H1 (cell line): ENCODE results near the gene TM4SF1. TPM values are rescaled to one million over a fixed set of nuclear protein-coding genes. Genes with fewer than 3 reads are reported as not detected.

Source experiments
- CTCF ChIA-PET: fragments of 300-600 bp; sonication (Branson Sonifier 250); formaldehyde crosslinking; loops from one replicate; lab custom pipeline; 2021; ENCODE audit not compliant: partially characterized antibody; lab: Charles Lee
- POLR2A ChIA-PET: fragments of 300-600 bp; sonication (Branson Sonifier 250); formaldehyde crosslinking; loops from one replicate; lab custom pipeline; 2021; ENCODE audit warnings: inconsistent platforms; ENCODE audit not compliant: partially characterized antibody; lab: Charles Lee
- DNase-seq, 2 experiments: peaks; one replicate each; pipeline versions ENCODE4 v3.0.0 to v3.0.0-alpha.2; 2010 to 2022; ENCODE audit warnings: low spot score in 2 of 2, low read depth in 1 of 2, mixed read lengths in 1 of 2
- FAIRE-seq: peaks from 2 replicates; lab custom pipeline; 2011; peaks lifted over from hg19 to GRCh38; lab: Jason Lieb, UNC
- H2AFZ ChIP-seq: 2 replicates; pipeline ENCODE4 v1.8.1; 2012; ENCODE audit warnings: low read length, inconsistent platforms
- H2AK5ac ChIP-seq: 2 replicates; pipeline ENCODE4 v1.6.1; 2013; ENCODE audit warnings: low read depth, low read length
- H2BK120ac ChIP-seq: replicated peaks from 2 replicates; pipeline ENCODE3; 2013; ENCODE audit warnings: low read depth, low read length, inconsistent platforms
- H2BK12ac ChIP-seq: 2 replicates; pipeline ENCODE4 v1.6.1; 2013; ENCODE audit warnings: low read depth, low read length
- H2BK15ac ChIP-seq: 2 replicates; pipeline ENCODE4 v1.6.1; 2013; ENCODE audit warnings: low read length
- H2BK20ac ChIP-seq: 2 replicates; pipeline ENCODE4 v1.6.1; 2013; ENCODE audit warnings: low read length
- H2BK5ac ChIP-seq: 2 replicates; pipeline ENCODE4 v1.6.1; 2013; ENCODE audit warnings: low read depth, low read length
- H3K14ac ChIP-seq: 2 replicates; pipeline ENCODE4 v1.6.1; 2013; ENCODE audit warnings: inconsistent platforms; ENCODE audit not compliant: insufficient read length
- H3K18ac ChIP-seq: 2 replicates; pipeline ENCODE4 v1.6.1; 2013; ENCODE audit warnings: low read length; ENCODE audit errors: extremely low read depth
- H3K23ac ChIP-seq: 2 replicates; pipeline ENCODE4 v1.6.1; 2013; ENCODE audit warnings: inconsistent platforms; ENCODE audit not compliant: insufficient read length
- H3K23me2 ChIP-seq: 2 replicates; pipeline ENCODE4 v1.6.1; 2013; ENCODE audit warnings: low read depth, low read length
- H3K27ac ChIP-seq: 2 replicates; pipeline ENCODE4 v1.6.1; 2011; ENCODE audit warnings: low read depth, low read length, inconsistent platforms
- H3K27me3 ChIP-seq, 4 experiments: replicated peaks in 1 of 4; 1 replicate in 1 of 4; 2 replicates in 3 of 4; pipeline versions ENCODE4 v1.6.1 to v1.8.1; 2011 to 2013; ENCODE audit warnings: low read length in 3 of 4, mild to moderate bottlenecking in 3 of 4, inconsistent platforms in 2 of 4, mixed read lengths in 2 of 4, moderate library complexity in 1 of 4; ENCODE audit not compliant: control insufficient read depth in 3 of 4, insufficient read depth in 3 of 4; ENCODE audit errors: extremely low read depth in 1 of 4
- H3K36me3 ChIP-seq, 4 experiments: 2 replicates each; pipeline versions ENCODE4 v1.6.1 to v1.8.1; 2011 to 2013; ENCODE audit warnings: mild to moderate bottlenecking in 4 of 4, low read length in 3 of 4, moderate library complexity in 2 of 4, control low read depth in 1 of 4, inconsistent platforms in 1 of 4; ENCODE audit not compliant: insufficient read depth in 4 of 4, control insufficient read depth in 2 of 4
- H3K4ac ChIP-seq: replicated peaks from 2 replicates; pipeline ENCODE3; 2013; ENCODE audit warnings: low read length, low read depth, mixed read lengths, inconsistent platforms; ENCODE audit not compliant: insufficient read length
- H3K4me1 ChIP-seq, 4 experiments: replicated peaks in 1 of 4; 1 replicate in 1 of 4; 2 replicates in 3 of 4; pipeline versions ENCODE4 v1.6.1 to v1.8.1; 2011 to 2013; ENCODE audit warnings: low read length in 3 of 4, inconsistent platforms in 2 of 4, mixed read lengths in 1 of 4; ENCODE audit not compliant: insufficient read depth in 4 of 4, control insufficient read depth in 3 of 4
- H3K4me2 ChIP-seq, 2 experiments: 2 replicates each; pipeline versions ENCODE4 v1.6.1 to v1.8.1; 2011 to 2013; ENCODE audit warnings: low read depth in 2 of 2, low read length in 2 of 2, control low read depth in 1 of 2, inconsistent platforms in 1 of 2, mild to moderate bottlenecking in 1 of 2; ENCODE audit not compliant: insufficient read depth in 1 of 2
- H3K4me3 ChIP-seq, 4 experiments: fragments of 200-600, 300-600 bp in 1 of 4; sonication (generic), shearing (Covaris generic), sonication (Bioruptor Twin) in 1 of 4; 2 replicates each; pipeline versions ENCODE4 v1.5.1 to v1.8.1; 2011 to 2016; ENCODE audit warnings: low read length in 4 of 4, low read depth in 3 of 4, control low read depth in 2 of 4, inconsistent platforms in 2 of 4, mild to moderate bottlenecking in 2 of 4, mixed read lengths in 1 of 4, moderate library complexity in 1 of 4; ENCODE audit not compliant: insufficient read depth in 2 of 4; ENCODE audit errors: extremely low read depth in 1 of 4
- H3K56ac ChIP-seq: replicated peaks from 2 replicates; pipeline ENCODE3; 2013; ENCODE audit warnings: low read depth, mild to moderate bottlenecking, mixed read lengths, low read length, inconsistent platforms; ENCODE audit not compliant: insufficient read length
- H3K79me1 ChIP-seq: 2 replicates; pipeline ENCODE4 v1.6.1; 2013; ENCODE audit warnings: low read depth, low read length, control low read depth
- H3K79me2 ChIP-seq, 2 experiments: 2 replicates each; pipeline versions ENCODE4 v1.6.1 to v1.8.1; 2012 to 2013; ENCODE audit warnings: low read length in 2 of 2, mild to moderate bottlenecking in 2 of 2, inconsistent platforms in 1 of 2; ENCODE audit not compliant: insufficient read depth in 2 of 2, control insufficient read depth in 1 of 2
- H3K9ac ChIP-seq, 4 experiments: replicated peaks in 1 of 4; 1 replicate in 1 of 4; 2 replicates in 3 of 4; pipeline versions ENCODE4 v1.6.1 to v1.8.1; 2011 to 2013; ENCODE audit warnings: low read depth in 3 of 4, low read length in 3 of 4, control low read depth in 2 of 4, mild to moderate bottlenecking in 2 of 4, moderate library complexity in 2 of 4, inconsistent platforms in 1 of 4; ENCODE audit errors: extremely low read depth in 1 of 4
- H3K9me3 ChIP-seq, 2 experiments: 2 replicates each; pipeline versions ENCODE4 v1.6.1 to v1.8.1; 2012 to 2013; ENCODE audit warnings: mild to moderate bottlenecking in 2 of 2, moderate library complexity in 2 of 2, control low read depth in 1 of 2, inconsistent platforms in 1 of 2, low read depth in 1 of 2, low read length in 1 of 2, mixed read lengths in 1 of 2; ENCODE audit not compliant: insufficient read depth in 2 of 2
- H4K20me1 ChIP-seq, 2 experiments: replicated peaks in 1 of 2; 2 replicates each; pipeline versions ENCODE3 to v1.8.1; 2011 to 2013; ENCODE audit warnings: inconsistent platforms in 2 of 2, low read length in 2 of 2, mild to moderate bottlenecking in 1 of 2; ENCODE audit not compliant: insufficient read depth in 2 of 2, control insufficient read depth in 1 of 2
- H4K5ac ChIP-seq: 2 replicates; pipeline ENCODE4 v1.6.1; 2013; ENCODE audit warnings: low read length, low read depth, mixed read lengths, inconsistent platforms; ENCODE audit not compliant: insufficient read length
- H4K8ac ChIP-seq: 2 replicates; pipeline ENCODE4 v1.8.0; 2013; ENCODE audit warnings: mild to moderate bottlenecking, moderate library complexity, low read length, inconsistent platforms; ENCODE audit not compliant: insufficient read depth; ENCODE audit errors: extremely low read depth
- H4K91ac ChIP-seq: replicated peaks from 2 replicates; pipeline ENCODE3; 2013; ENCODE audit warnings: low read length, mixed read lengths, inconsistent platforms; ENCODE audit not compliant: insufficient read length
- CBX8 ChIP-seq: fragments of 300-800, 300-1000 bp; sonication (generic); IDR thresholded peaks from 2 replicates; pipeline ENCODE4 v1.7.1; 2016; ENCODE audit warnings: low read depth, low read length, borderline replicate concordance
- CREB1 ChIP-seq: IDR thresholded peaks from 2 replicates; pipeline ENCODE4 v1.6.1; 2012; ENCODE audit warnings: inconsistent platforms
- HDAC6 ChIP-seq: IDR thresholded peaks from one replicate; pipeline ENCODE4 v1.7.1; 2012; ENCODE audit warnings: low read depth, mild to moderate bottlenecking, inconsistent platforms, low read length, moderate library complexity
- WGBS, 2 experiments: shearing (Covaris generic) in 1 of 2; methylation state at CpG; one replicate each; pipeline versions ENCODE4 v1.1.6 to v1.1.7; 2013 to 2015; ENCODE audit warnings: low lambda C conversion rate in 2 of 2, mixed read lengths in 2 of 2, inconsistent platforms in 1 of 2, low coverage in 1 of 2, missing lambda C conversion rate in 1 of 2; ENCODE audit not compliant: insufficient replicate concordance in 2 of 2, insufficient coverage in 1 of 2, insufficient read length in 1 of 2; ENCODE audit errors: extremely low coverage in 1 of 2, missing lambda C conversion rate in 1 of 2; 5-methylcytosine and 5-hydroxymethylcytosine counted together
- polyA plus RNA-seq, 7 experiments: library from polyadenylated mRNA; depleted of rRNA in 3 of 7; stranded (reverse) in 5 of 7; unstranded in 2 of 7; fragments of >200 nt in 5 of 7; fragments of 200-250 nt in 2 of 7; gene quantifications; 1 replicate in 5 of 7; 2 replicates in 1 of 7; 4 replicates in 1 of 7; pipeline versions ENCODE4 v1.2.1 to v1.2.3, GENCODE V29; 2011 to 2013; ENCODE audit warnings: missing spikeins in 2 of 7, mixed read lengths in 2 of 7
- total RNA-seq: library from RNA; stranded (reverse); fragmentation: NEBNext Ultra II Directional; extraction: Animal tissue kit (Norgen Biotek cat#: 25700); gene quantifications from 2 replicates; pipeline ENCODE4 v1.2.1, GENCODE V29; 2021
- TF ChIP-seq, protein P1 (sequence below): IDR thresholded peaks from 2 replicates; pipeline ENCODE4 v1.6.1; 2011; ENCODE audit warnings: low read depth, mild to moderate bottlenecking, low read length; ENCODE audit not compliant: insufficient read depth
- TF ChIP-seq, protein P2 (sequence below): IDR thresholded peaks from 2 replicates; pipeline ENCODE4 v1.6.1; 2012; ENCODE audit warnings: inconsistent platforms
- TF ChIP-seq, protein P3 (sequence below): IDR thresholded peaks from 2 replicates; pipeline ENCODE4 v1.6.1; 2011; ENCODE audit warnings: low read length, improper control_type of control experiment

The TM4SF1 gene
- total and polyA plus RNA-seq, 2 of the 8 experiments (the other 6 are each of a cell fraction or from before 2014, with no cell fraction given) = 0.26 to 1.3 TPM

DNA sequence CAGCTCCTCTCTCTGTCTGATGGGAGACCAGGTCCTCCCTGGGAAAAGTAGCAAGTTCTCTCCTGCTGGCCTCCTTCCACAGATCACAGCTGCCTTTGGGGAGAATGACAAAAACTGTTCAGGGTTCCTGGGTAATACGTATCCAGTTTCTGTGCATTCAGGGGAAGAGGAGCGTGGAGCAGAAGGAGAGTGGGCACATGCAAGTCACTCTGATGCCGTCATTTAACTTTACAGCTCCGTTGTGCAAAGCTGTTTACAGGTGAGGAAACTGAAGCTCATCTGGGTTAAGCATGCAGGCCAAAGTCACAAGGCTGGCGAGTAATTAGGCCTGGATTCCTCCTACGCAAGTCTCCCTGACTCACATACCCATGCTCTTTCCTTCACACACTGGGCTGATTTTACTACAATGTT lies 7.5 kb upstream of the TM4SF1 start:
- H2BK15ac ChIP-seq = no peak overlapping the region
- H3K4me2 ChIP-seq = no peak overlapping the region
- ChIA-PET POLR2A (no interaction called here), CTCF (interaction anchor here (1.2 to 2.0 kb wide), 4 partner anchors 32 to 102 kb away, joined by 3 to 5 read pairs (median 4); no protein-coding TSS in a partner anchor)
- no peak overlapping the region for H4K8ac ChIP-seq
- no peak overlapping the region for H3K4ac ChIP-seq
- H2BK5ac ChIP-seq = no peak overlapping the region
- H3K56ac ChIP-seq = no peak overlapping the region
- H3K36me3 ChIP-seq = no peaks in the 10 kb centered on the region
- no peak overlapping the region for H3K9ac ChIP-seq
- TF ChIP-seq, protein P1, sequence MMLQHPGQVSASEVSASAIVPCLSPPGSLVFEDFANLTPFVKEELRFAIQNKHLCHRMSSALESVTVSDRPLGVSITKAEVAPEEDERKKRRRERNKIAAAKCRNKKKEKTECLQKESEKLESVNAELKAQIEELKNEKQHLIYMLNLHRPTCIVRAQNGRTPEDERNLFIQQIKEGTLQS = no peak
- TF ChIP-seq, protein P2, sequence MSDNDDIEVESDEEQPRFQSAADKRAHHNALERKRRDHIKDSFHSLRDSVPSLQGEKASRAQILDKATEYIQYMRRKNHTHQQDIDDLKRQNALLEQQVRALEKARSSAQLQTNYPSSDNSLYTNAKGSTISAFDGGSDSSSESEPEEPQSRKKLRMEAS = no peak
- TF ChIP-seq CBX8 (no peak), HDAC6 (no peak), CREB1 (no peak)
- TF ChIP-seq, protein P3, sequence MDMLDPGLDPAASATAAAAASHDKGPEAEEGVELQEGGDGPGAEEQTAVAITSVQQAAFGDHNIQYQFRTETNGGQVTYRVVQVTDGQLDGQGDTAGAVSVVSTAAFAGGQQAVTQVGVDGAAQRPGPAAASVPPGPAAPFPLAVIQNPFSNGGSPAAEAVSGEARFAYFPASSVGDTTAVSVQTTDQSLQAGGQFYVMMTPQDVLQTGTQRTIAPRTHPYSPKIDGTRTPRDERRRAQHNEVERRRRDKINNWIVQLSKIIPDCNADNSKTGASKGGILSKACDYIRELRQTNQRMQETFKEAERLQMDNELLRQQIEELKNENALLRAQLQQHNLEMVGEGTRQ = no peak
- H3K4me1 ChIP-seq = no peaks in the 10 kb centered on the region
- no peak overlapping the region for H2AK5ac ChIP-seq
- H4K91ac ChIP-seq = no peak overlapping the region
- no peak overlapping the region for H3K4me3 ChIP-seq
- H2BK20ac ChIP-seq = no peak overlapping the region
- no peak overlapping the region for H2BK120ac ChIP-seq
- H3K23ac ChIP-seq = no peak overlapping the region
- H2AFZ ChIP-seq = peak overlapping the region; percentile 76
- H3K79me2 ChIP-seq = no peaks in the 10 kb centered on the region
- no peak overlapping the region for H4K5ac ChIP-seq
- H3K18ac ChIP-seq = no peak overlapping the region
- DNase-seq (no peak), FAIRE-seq (no peak)
- H2BK12ac ChIP-seq = no peak overlapping the region
- H4K20me1 ChIP-seq = no peaks in the 10 kb centered on the region
- no peaks in the 10 kb centered on the region for H3K23me2 ChIP-seq
- WGBS, 2 experiments = 92% methylated on average over 6 of the region's 6 CpGs; no CpG with 5 or more reads in 1 of the 2 experiments
- H3K27me3 ChIP-seq = no peaks in the 10 kb centered on the region
- H3K14ac ChIP-seq = no peak overlapping the region
- H3K9me3 ChIP-seq = peaks cover 0 to under 1% of the 10 kb centered on the region in 2 experiments; a peak in 1 of 4 replicates
- H3K79me1 ChIP-seq = no peaks in the 10 kb centered on the region
- H3K27ac ChIP-seq = no peak overlapping the region
